ENCODE measurements around the gene EXD1. TPM values are rescaled to one million over a fixed set of nuclear protein-coding genes. Genes with fewer than 3 reads are reported as not detected.
"Not testable (repeated sequence)": the region's sequence is repeated elsewhere in the genome, so short reads cannot be mapped to it uniquely, and the experiment has no call there.

Gene EXD1
- total RNA-seq, 1 donor from 2014 or later = 0.78 TPM

GRCh38 chr15:41230345-41230649, 260 bp downstream of the EXD1 start:
- DNase-seq = no peak

GRCh38 chr15:41219381-41219780, 11.2 kb downstream of the EXD1 start:
- DNase-seq = no peak

- DNase-seq = no peak
These were observed 11.7 kb downstream of the EXD1 start for GRCh38 chr15:41218851-41219250.

GRCh38 chr15:41215708-41216107, 14.8 kb downstream of the EXD1 start:
- no peak for DNase-seq

- no peak for DNase-seq
These were observed 22.7 kb downstream of the EXD1 start for GRCh38 chr15:41207687-41208448.

- no peak for DNase-seq
These were observed 25.2 kb downstream of the EXD1 start for GRCh38 chr15:41205315-41205714.

- no peak for DNase-seq
These were observed 27.2 kb downstream of the EXD1 start for GRCh38 chr15:41203395-41203794.

GRCh38 chr15:41199470-41199869, 31.1 kb downstream of the EXD1 start:
- no peak for DNase-seq

- DNase-seq = no peak
These were observed 36.1 kb downstream of the EXD1 start for GRCh38 chr15:41194444-41194843.

GRCh38 chr15:41183581-41183980, 47.0 kb downstream of the EXD1 start:
- DNase-seq = no peak

GRCh38 chr15:41182266-41182665, 48.3 kb downstream of the EXD1 start:
- DNase-seq = no peak

- no peak for DNase-seq
These were observed 50.3 kb downstream of the EXD1 start for GRCh38 chr15:41180206-41180789.

- DNase-seq = no peak
These were observed 60.8 kb downstream of the EXD1 start for GRCh38 chr15:41169781-41170180.

GRCh38 chr15:41169086-41169485, 61.5 kb downstream of the EXD1 start:
- no peak for DNase-seq

GRCh38 chr15:41161736-41162135, 68.8 kb downstream of the EXD1 start:
- DNase-seq = no peak

GRCh38 chr15:41161336-41161735, 69.2 kb downstream of the EXD1 start:
- DNase-seq = no peak

GRCh38 chr15:41160639-41161315, 69.8 kb downstream of the EXD1 start:
- DNase-seq = no peak

GRCh38 chr15:41154412-41154811, 76.1 kb downstream of the EXD1 start:
- no peak for DNase-seq

GRCh38 chr15:41153733-41154132, 76.8 kb downstream of the EXD1 start:
- no peak for DNase-seq

- no peak for DNase-seq
These were observed 79.0 kb downstream of the EXD1 start for GRCh38 chr15:41151451-41152005.

GRCh38 chr15:41150279-41150678, 80.3 kb downstream of the EXD1 start:
- DNase-seq = no peak

- no peak for DNase-seq
These were observed 82.5 kb downstream of the EXD1 start for GRCh38 chr15:41148065-41148464.

GRCh38 chr15:41139619-41140018, 90.9 kb downstream of the EXD1 start:
- no peak for DNase-seq

- not testable (repeated sequence) for DNase-seq
These were observed 91.4 kb downstream of the EXD1 start for GRCh38 chr15:41139112-41139511.
